ENCODE results near the gene FIGN.

FIGN gene

DNA sequence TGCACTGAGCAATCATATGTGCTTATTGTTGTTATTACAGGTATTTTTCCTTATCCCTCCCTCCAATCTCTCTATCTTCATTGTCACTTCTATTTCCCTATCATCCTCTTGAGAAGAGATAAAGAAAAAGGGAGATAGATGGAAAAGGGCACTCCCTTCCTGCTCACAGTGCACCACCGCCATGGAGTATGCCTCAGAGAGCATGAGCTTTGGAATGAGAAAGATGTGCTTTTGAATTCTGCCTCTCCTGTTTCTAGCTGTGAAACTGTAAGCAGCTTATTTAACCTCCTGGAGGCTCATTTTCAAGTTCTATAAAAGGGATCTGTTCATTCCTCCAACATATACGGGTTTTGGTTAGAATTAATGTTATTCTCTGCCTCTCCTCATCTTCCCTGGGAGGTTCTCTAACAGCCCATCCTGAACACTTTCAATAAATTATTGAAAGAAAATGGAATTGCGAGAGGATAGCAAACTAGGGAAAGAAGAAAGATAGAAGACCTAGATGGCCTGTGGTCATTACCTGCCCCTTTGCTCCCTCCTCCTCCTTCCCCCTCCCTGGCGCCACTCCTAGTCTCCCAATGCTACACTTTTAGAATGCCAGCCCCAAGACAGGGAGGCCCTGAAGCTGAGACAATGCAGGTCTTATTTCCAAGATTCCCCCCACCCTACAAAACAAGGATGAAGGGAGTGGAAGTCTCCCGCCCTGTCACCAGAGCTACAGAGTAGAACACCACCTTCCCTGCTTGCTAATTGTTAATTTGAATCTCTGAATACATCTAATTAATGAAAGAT is 37.8 kb downstream of the FIGN start:
- intact Hi-C loops (cut with DNase I; ENCODE audit: low total_unique reads): no loop called here
- no peaks in the 10 kb centered on the region for H3K36me3 ChIP-seq
- no peak for TF ChIP-seq CTCF (IDR thresholded peaks at IDR 0.05)
- H3K9me3 ChIP-seq: no peaks in the 10 kb centered on the region
- no peaks in the 10 kb centered on the region for H3K27me3 ChIP-seq
- DNase-seq: no peak
- H3K4me1 ChIP-seq: peaks cover 0 to 77% (median 21%) of the 10 kb centered on the region in 4 donors
- H3K4me3 ChIP-seq: no peak overlapping the region
- H3K27ac ChIP-seq: peak overlapping the region; percentile 48 to 59

DNA sequence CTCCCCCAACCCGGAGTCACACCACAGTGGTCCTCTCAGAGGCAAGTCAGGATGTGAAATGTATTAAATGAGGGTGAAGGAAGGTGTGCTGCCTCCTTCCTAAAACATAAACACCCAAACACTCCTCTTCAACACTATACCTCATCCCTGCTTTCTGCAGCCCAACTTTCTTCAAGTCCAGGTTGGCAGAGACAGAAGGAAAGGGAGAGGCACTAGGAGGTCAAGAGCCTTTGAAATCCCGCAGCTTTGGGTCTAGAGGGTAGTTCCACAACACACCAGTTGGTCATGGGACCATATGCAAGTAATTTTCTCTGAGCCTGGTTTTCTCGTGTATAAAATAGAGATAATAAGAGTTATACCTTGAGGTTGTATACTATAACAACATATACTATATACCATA is 38.4 kb downstream of the FIGN start:
- H3K9me3 ChIP-seq: no peaks in the 10 kb centered on the region
- no peaks in the 10 kb centered on the region for H3K36me3 ChIP-seq
- intact Hi-C loops (cut with DNase I; ENCODE audit: low total_unique reads): no loop called here
- no peak for DNase-seq
- TF ChIP-seq CTCF (IDR thresholded peaks at IDR 0.05): no peak
- H3K4me3 ChIP-seq: no peak overlapping the region
- peaks cover 0 to 77% (median 26%) of the 10 kb centered on the region in 4 donors for H3K4me1 ChIP-seq
- H3K27me3 ChIP-seq: no peaks in the 10 kb centered on the region
- peak overlapping the region in 1 of 2 donors; percentile 59 for H3K27ac ChIP-seq

- no peak overlapping the region for H3K4me3 ChIP-seq
- H3K4me1 ChIP-seq: peaks cover 0 to 78% (median 34%) of the 10 kb centered on the region in 4 donors
- DNase-seq: no peak
- no peak for TF ChIP-seq CTCF (IDR thresholded peaks at IDR 0.05)
- H3K27ac ChIP-seq: peak overlapping the region; percentile 73 to 75
- intact Hi-C loops (cut with DNase I; ENCODE audit: low total_unique reads): no loop called here
- H3K27me3 ChIP-seq: no peaks in the 10 kb centered on the region
- no peaks in the 10 kb centered on the region for H3K9me3 ChIP-seq
- H3K36me3 ChIP-seq: no peaks in the 10 kb centered on the region
Measured at GRCh38 chr2:163693484-163693883, 42.3 kb downstream of the FIGN start.

GRCh38 chr2:163692611-163693482 is 43.0 kb downstream of the FIGN start:
- TF ChIP-seq CTCF (IDR thresholded peaks at IDR 0.05): no peak
- DNase-seq: no peak
- no peaks in the 10 kb centered on the region for H3K36me3 ChIP-seq
- H3K4me3 ChIP-seq: no peak overlapping the region
- H3K9me3 ChIP-seq: no peaks in the 10 kb centered on the region
- peak overlapping the region; percentile 73 to 75 for H3K27ac ChIP-seq
- intact Hi-C loops (cut with DNase I; ENCODE audit: low total_unique reads): no loop called here
- peaks cover 0 to 72% (median 29%) of the 10 kb centered on the region in 4 donors for H3K4me1 ChIP-seq
- no peaks in the 10 kb centered on the region for H3K27me3 ChIP-seq

DNA sequence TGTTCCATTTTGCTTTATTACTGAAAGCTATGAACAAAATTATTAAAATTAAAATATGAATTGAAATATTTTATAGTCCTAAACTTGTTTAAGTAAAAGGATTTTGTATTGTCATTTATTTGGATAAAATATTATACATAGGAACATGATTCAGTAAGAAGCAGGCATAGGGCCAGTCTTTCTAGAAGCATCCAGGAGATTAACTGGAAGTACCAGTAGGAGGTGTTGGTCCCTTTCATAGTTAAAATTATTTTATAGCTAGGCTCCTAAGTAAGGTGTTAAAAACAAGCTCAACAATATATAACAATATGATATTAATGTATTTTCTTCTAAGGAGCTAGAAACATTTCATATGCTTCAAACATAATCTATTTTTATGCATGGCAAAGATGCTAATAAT is 43.7 kb downstream of the FIGN start:
- H3K4me3 ChIP-seq: no peak overlapping the region
- no peaks in the 10 kb centered on the region for H3K9me3 ChIP-seq
- TF ChIP-seq CTCF (IDR thresholded peaks at IDR 0.05): no peak
- H3K36me3 ChIP-seq: no peaks in the 10 kb centered on the region
- intact Hi-C loops (cut with DNase I; ENCODE audit: low total_unique reads): no loop called here
- H3K4me1 ChIP-seq: peaks cover 0 to 71% (median 28%) of the 10 kb centered on the region in 4 donors
- no peak for DNase-seq
- H3K27me3 ChIP-seq: no peaks in the 10 kb centered on the region
- peak overlapping the region; percentile 73 to 75 for H3K27ac ChIP-seq
